NCI-H1930 (cell line): ENCODE results near the gene PHKA2.

ENCODE experiments used
- DNase-seq, 2 experiments: peaks; one replicate each; lab custom pipeline; 2025; lab: John Stamatoyannopoulos, UW

PHKA2 gene

GRCh38 chrX:18888281-18888680 lies 95.6 kb downstream of the PHKA2 start:
- no peak for DNase-seq

GRCh38 chrX:18887825-18888212 lies 96.1 kb downstream of the PHKA2 start:
- no peak for DNase-seq

- no peak for DNase-seq
Observed at GRCh38 chrX:18887177-18887824, 96.6 kb downstream of the PHKA2 start.

- no peak for DNase-seq
Observed at GRCh38 chrX:18886344-18887161, 97.4 kb downstream of the PHKA2 start.

GRCh38 chrX:18886005-18886343 lies 97.9 kb downstream of the PHKA2 start:
- DNase-seq: no peak

GRCh38 chrX:18885328-18886004 lies 98.4 kb downstream of the PHKA2 start:
- no peak for DNase-seq

- DNase-seq: no peak
Observed at GRCh38 chrX:18884916-18885315, 99.0 kb downstream of the PHKA2 start.

- DNase-seq: no peak
Observed at GRCh38 chrX:18883961-18884765, 99.8 kb downstream of the PHKA2 start.

GRCh38 chrX:18883234-18883960 lies 100.5 kb downstream of the PHKA2 start:
- DNase-seq: no peak

- no peak for DNase-seq
Observed at GRCh38 chrX:18879144-18879543, 104.8 kb downstream of the PHKA2 start.

GRCh38 chrX:18877469-18877868 lies 106.4 kb downstream of the PHKA2 start:
- DNase-seq: no peak

GRCh38 chrX:18875256-18875878 lies 108.5 kb downstream of the PHKA2 start:
- DNase-seq: no peak

- DNase-seq: no peak
Observed at GRCh38 chrX:18874560-18875255, 109.2 kb downstream of the PHKA2 start.

- DNase-seq: no peak
Observed at GRCh38 chrX:18873836-18874235, 110.1 kb downstream of the PHKA2 start.

- DNase-seq: no peak
Observed at GRCh38 chrX:18873189-18873791, 110.6 kb downstream of the PHKA2 start.

GRCh38 chrX:18872621-18873020 lies 111.3 kb downstream of the PHKA2 start:
- DNase-seq: no peak

GRCh38 chrX:18871970-18872369 lies 111.9 kb downstream of the PHKA2 start:
- no peak for DNase-seq

GRCh38 chrX:18871161-18871890 lies 112.6 kb downstream of the PHKA2 start:
- DNase-seq: no peak

- no peak for DNase-seq
Observed at GRCh38 chrX:18864390-18864920, 119.5 kb downstream of the PHKA2 start.
